ENCODE data around the gene RNF8.

GRCh38 chr6:37310966-37311365 lies 42.8 kb upstream of the RNF8 start:
- TF ChIP-seq CTCF (IDR thresholded peaks at IDR 0.05) (no peak), EP300 (IDR thresholded peaks at IDR 0.05) (no peak), POLR2A (IDR thresholded peaks at IDR 0.05) (no peak), POLR2AphosphoS5 (IDR thresholded peaks at IDR 0.05) (no peak)
